ENCODE results near the gene OR6S1. TPM values are rescaled to one million over a fixed set of nuclear protein-coding genes. Genes with fewer than 3 reads are reported as not detected.

Gene OR6S1
- not detected in 2 replicates for total RNA-seq

- intact Hi-C loops (cut with micrococcal nuclease): no loop called here
- DNase-seq: no peak
- Mint-ChIP-seq H3K9me3 (no peaks in the 10 kb centered on the region), H3K4me3 (no peak within 1 kb of the TSS), H3K4me1 (no peaks in the 10 kb centered on the region), H3K27me3 (peaks cover 52% of the 10 kb centered on the region), H3K36me3 (ENCODE audit: low read depth) (no peaks in the 10 kb centered on the region), H3K27ac (no peak within 1 kb of the TSS)
Observed at GRCh38 chr14:20641591-20641990, at the start of gene OR6S1. Gene OR6S1 (minus strand): TSS chr14:20641691. CDS start chr14:20641691, 0 bp downstream.

- H3K4me3 Mint-ChIP-seq: no peak overlapping the region
- no peaks in the 10 kb centered on the region for H3K9me3 Mint-ChIP-seq
- no peaks in the 10 kb centered on the region for H3K36me3 Mint-ChIP-seq (ENCODE audit: low read depth)
- H3K27ac Mint-ChIP-seq: no peak overlapping the region
- DNase-seq: peak; percentile 84
- intact Hi-C loops (cut with micrococcal nuclease): loop anchor here (1.0 kb wide), 3 partner anchors 28 to 160 kb away; no protein-coding TSS in a partner anchor
- H3K27me3 Mint-ChIP-seq: peaks cover 1% of the 10 kb centered on the region
- H3K4me1 Mint-ChIP-seq: peaks cover 11% of the 10 kb centered on the region
Observed at GRCh38 chr14:20690848-20691640, 49.6 kb upstream of the OR6S1 start.

GRCh38 chr14:20688167-20688839 lies 46.8 kb upstream of the OR6S1 start, which contains the start of gene ANG:
Gene ANG (plus strand): TSS chr14:20688764. CDS start chr14:20693565, 4,801 bp downstream.
- H3K27me3 Mint-ChIP-seq: peaks cover 2% of the 10 kb centered on the region
- H3K27ac Mint-ChIP-seq: no peak within 1 kb of the TSS
- no peak for DNase-seq
- H3K9me3 Mint-ChIP-seq: no peaks in the 10 kb centered on the region
- no peaks in the 10 kb centered on the region for H3K36me3 Mint-ChIP-seq (ENCODE audit: low read depth)
- H3K4me1 Mint-ChIP-seq: peaks cover 18% of the 10 kb centered on the region
- intact Hi-C loops (cut with micrococcal nuclease): loop anchor here (10.0 kb wide), 1 partner anchor 576 kb away; the partner anchor contains the start of gene HNRNPC
- H3K4me3 Mint-ChIP-seq: no peak within 1 kb of the TSS

- peaks cover 18% of the 10 kb centered on the region for H3K4me1 Mint-ChIP-seq
- no peaks in the 10 kb centered on the region for H3K36me3 Mint-ChIP-seq (ENCODE audit: low read depth)
- intact Hi-C loops (cut with micrococcal nuclease): loop anchor here (10.0 kb wide), 1 partner anchor 577 kb away; the partner anchor contains the start of gene HNRNPC
- no peak overlapping the region for H3K4me3 Mint-ChIP-seq
- no peak overlapping the region for H3K27ac Mint-ChIP-seq
- no peak for DNase-seq
- H3K9me3 Mint-ChIP-seq: no peaks in the 10 kb centered on the region
- H3K27me3 Mint-ChIP-seq: peaks cover 2% of the 10 kb centered on the region
Observed at GRCh38 chr14:20687362-20688166, 46.1 kb upstream of the OR6S1 start.

- intact Hi-C loops (cut with micrococcal nuclease): loop anchor here (10.0 kb wide), 1 partner anchor 578 kb away; the partner anchor contains the start of gene HNRNPC
- H3K4me3 Mint-ChIP-seq: no peak overlapping the region
- no peaks in the 10 kb centered on the region for H3K36me3 Mint-ChIP-seq (ENCODE audit: low read depth)
Observed at GRCh38 chr14:20686386-20687143, 45.1 kb upstream of the OR6S1 start.

GRCh38 chr14:20684662-20685456 lies 43.4 kb upstream of the OR6S1 start:
- Mint-ChIP-seq H3K27ac (peak overlapping the region; percentile 63), H3K4me3 (no peak overlapping the region), H3K9me3 (no peaks in the 10 kb centered on the region), H3K36me3 (ENCODE audit: low read depth) (no peaks in the 10 kb centered on the region), H3K4me1 (peaks cover 24% of the 10 kb centered on the region), H3K27me3 (peaks cover 2% of the 10 kb centered on the region)
- no peak for DNase-seq
- intact Hi-C loops (cut with micrococcal nuclease): loop anchor here (5.0 to 10.0 kb wide), 4 partner anchors 273 to 580 kb away; partner anchors contain the start of genes HNRNPC, TEP1 and TMEM253

More at GRCh38 chr14:20686386-20687143, 45.1 kb upstream of the OR6S1 start:
- Mint-ChIP-seq H3K27ac (no peak overlapping the region), H3K4me1 (peaks cover 15% of the 10 kb centered on the region), H3K27me3 (peaks cover 2% of the 10 kb centered on the region), H3K9me3 (no peaks in the 10 kb centered on the region)
- no peak for DNase-seq

- Mint-ChIP-seq H3K9me3 (no peaks in the 10 kb centered on the region), H3K4me1 (peaks cover 27% of the 10 kb centered on the region), H3K4me3 (no peak within 1 kb of the TSS), H3K27ac (peak within 1 kb of the TSS; percentile 63), H3K36me3 (ENCODE audit: low read depth) (no peaks in the 10 kb centered on the region), H3K27me3 (peaks cover 2% of the 10 kb centered on the region)
- intact Hi-C loops (cut with micrococcal nuclease): loop anchor here (1.0 to 10.0 kb wide), 7 partner anchors 51 to 581 kb away; partner anchors contain the start of genes HNRNPC, PARP2, PNP and TEP1
- DNase-seq: peak; percentile 94
Observed at GRCh38 chr14:20683891-20684661, 42.6 kb upstream of the OR6S1 start, which contains the start of gene RNASE4. Gene RNASE4 (plus strand): TSS chr14:20684560. CDS start chr14:20699372, 14,812 bp downstream.

- peaks cover 2% of the 10 kb centered on the region for H3K27me3 Mint-ChIP-seq
- intact Hi-C loops (cut with micrococcal nuclease): loop anchor here (1.0 to 10.0 kb wide), 7 partner anchors 50 to 581 kb away; partner anchors contain the start of genes HNRNPC, PARP2, PNP and TEP1
- H3K4me3 Mint-ChIP-seq: no peak overlapping the region
- H3K9me3 Mint-ChIP-seq: no peaks in the 10 kb centered on the region
- no peak overlapping the region for H3K27ac Mint-ChIP-seq
- H3K36me3 Mint-ChIP-seq (ENCODE audit: low read depth): no peaks in the 10 kb centered on the region
- peaks cover 27% of the 10 kb centered on the region for H3K4me1 Mint-ChIP-seq
- DNase-seq: peak; percentile 92
Observed at GRCh38 chr14:20683125-20683890, 41.8 kb upstream of the OR6S1 start.

GRCh38 chr14:20682435-20683124 lies 41.1 kb upstream of the OR6S1 start:
- Mint-ChIP-seq H3K9me3 (no peaks in the 10 kb centered on the region), H3K4me3 (no peak overlapping the region), H3K27me3 (peaks cover 2% of the 10 kb centered on the region), H3K27ac (no peak overlapping the region), H3K36me3 (ENCODE audit: low read depth) (no peaks in the 10 kb centered on the region), H3K4me1 (peaks cover 27% of the 10 kb centered on the region)
- DNase-seq: peak; percentile 92
- intact Hi-C loops (cut with micrococcal nuclease): loop anchor here (1.0 to 10.0 kb wide), 7 partner anchors 49 to 582 kb away; partner anchors contain the start of genes HNRNPC, PARP2, PNP and TEP1

- H3K9me3 Mint-ChIP-seq: no peaks in the 10 kb centered on the region
- H3K4me3 Mint-ChIP-seq: no peak overlapping the region
- no peak for DNase-seq
- H3K4me1 Mint-ChIP-seq: peaks cover 27% of the 10 kb centered on the region
- intact Hi-C loops (cut with micrococcal nuclease): loop anchor here (2.0 to 10.0 kb wide), 5 partner anchors 213 to 583 kb away; partner anchors contain the start of genes HNRNPC, PNP, TEP1 and TMEM253
- H3K27me3 Mint-ChIP-seq: peaks cover 2% of the 10 kb centered on the region
- no peak overlapping the region for H3K27ac Mint-ChIP-seq
- H3K36me3 Mint-ChIP-seq (ENCODE audit: low read depth): no peaks in the 10 kb centered on the region
Observed at GRCh38 chr14:20682127-20682434, 40.6 kb upstream of the OR6S1 start.

All from activated CD4-positive, alpha-beta T cell treated with anti-CD3 and anti-CD28 coated beads, Interleukin-2, amount 10 ng/mL, durations not matched to agents 24 days and 14 days (primary cell).